HuH-7.5 (cell line): Measurements from ENCODE around the gene SRI.

ENCODE experiments used
- DNase-seq: peaks from one replicate; pipeline ENCODE4 v3.0.0; 2011; ENCODE audit warnings: low spot score

The SRI gene

DNA sequence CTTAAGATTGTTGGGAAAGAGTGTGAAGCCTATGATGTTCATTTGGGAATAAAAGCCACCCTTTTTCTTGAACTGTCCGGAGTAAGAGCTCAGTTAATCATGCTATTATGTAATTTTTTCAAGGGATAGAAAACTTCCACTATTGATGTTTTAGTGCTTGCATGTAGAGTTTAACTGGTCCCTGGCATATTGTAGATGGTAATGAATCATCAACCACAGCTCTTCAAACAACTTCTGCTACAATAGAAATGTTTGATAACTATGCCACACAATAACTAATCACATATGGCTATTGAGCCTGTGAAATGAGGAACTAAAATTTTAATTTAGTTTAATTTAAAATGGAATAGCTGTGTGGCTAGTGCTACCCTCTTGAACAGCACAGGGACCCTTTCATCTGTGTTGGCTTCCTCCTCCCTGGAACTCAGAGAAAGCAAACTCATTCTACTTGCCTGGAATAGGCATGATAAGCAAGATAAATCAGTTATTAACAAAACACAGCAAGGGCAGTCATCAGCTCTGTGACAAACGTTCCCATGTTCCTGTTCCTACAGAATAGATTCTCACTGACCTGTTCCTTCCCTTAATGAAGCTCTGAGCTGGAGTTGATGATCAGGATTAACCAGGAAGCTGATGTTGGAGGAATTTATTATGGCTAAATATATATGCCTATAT lies 4.9 kb upstream of the SRI start:
- no peak for DNase-seq

DNA sequence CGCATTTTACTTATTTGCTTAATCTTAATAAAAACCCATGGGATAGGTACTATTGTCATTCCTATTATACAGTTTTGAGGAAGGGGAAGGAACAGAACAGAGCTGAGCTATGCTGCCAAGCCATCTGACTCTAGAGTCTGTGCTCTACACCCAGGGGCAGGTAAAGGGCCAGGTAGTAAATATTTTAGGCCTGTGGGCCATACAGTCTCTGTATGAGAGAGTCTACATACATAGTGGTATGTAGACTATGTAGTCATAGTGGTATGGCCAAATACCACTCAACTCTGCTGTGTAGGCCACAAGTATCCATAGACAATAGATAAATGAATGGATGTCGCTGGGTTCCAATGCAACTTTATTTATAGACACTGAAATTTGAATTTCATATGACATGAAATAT lies 3.4 kb upstream of the SRI start:
- no peak for DNase-seq

DNA sequence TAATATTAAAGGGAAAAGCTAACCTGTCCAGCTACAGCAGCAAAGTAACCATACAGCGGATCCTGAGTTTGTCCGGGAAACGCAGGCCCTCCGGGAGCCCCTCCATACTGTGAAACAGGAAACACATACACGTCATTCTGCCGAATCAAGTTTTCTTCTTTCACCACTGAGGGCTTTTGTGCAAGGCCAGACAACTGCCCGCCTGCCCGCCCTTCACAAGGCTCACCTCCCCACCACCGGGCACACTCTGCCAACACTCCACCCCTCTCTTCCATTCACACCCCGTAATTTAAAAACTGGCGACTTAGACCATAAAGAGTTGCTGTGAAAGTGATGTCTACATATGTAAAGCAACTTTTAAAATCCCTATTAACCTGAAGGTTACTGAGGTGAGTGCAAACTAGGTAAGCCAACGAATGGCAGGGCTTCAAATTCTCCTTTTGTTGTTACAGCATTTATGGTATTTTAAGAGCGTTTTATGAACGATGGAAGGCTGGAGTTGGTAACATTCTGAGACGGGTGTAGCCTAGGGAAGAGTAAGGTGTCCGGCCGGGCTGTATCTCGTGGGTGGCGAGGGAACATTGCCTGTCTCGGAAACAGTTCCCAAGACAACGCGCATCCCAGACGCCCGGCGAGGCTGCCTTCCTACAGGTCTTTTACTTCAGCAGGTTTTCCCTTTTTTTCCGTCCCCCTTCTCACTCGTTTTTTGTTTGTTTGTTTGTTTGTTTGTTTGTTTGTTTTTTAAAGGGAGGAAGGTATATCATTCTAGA lies 817 bp downstream of the SRI start:
- DNase-seq, result no peak

DNA sequence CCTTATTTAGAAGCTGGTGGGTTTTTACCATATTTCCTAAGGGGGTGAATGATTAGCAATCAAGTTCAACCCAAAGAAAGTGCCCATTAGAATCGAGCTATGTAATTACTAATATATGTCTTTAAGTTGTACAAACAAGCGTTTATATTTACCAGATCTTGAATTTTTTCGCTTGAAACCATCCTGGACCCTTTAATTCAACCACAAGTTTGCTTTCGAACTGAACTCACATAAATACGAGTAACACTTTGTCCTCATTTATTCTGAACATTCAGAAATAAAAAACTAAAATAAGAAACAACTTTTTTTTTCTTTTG lies 1.5 kb downstream of the SRI start:
- no peak for DNase-seq

DNA sequence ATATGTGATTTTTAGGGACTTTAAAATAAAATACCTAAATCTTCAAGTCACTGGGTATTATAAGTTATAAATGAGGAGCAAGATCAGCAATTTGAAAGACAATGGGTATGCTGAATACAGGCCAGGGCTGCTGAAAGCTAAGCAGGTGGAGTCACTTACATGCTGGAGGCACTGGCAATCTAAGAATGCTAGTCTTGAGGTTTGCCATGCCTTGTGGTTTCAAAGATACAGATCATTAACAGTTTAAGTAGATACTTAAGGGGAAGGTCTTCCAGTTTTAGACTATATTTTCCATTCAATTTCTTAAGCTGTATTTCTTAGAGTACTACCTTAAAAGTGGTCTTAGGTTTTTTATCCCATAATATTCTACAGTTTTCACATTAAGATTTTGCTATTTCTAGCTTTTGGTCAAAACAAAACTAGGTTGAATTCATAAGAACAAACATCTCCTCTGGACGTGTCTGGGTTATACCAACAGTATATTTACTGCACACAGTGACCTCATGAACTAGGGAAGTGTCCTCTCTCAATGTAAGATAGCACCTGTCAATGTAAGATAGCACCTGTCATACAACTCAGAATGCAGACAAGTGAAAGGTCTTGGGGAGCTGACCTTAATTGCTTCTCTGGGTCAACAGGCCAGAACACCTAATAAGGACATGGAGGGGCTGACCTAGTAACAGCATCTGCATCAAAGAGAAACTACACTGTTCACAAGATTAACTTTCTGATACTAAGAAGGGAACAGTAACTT lies 2.0 kb downstream of the SRI start:
- no peak for DNase-seq

DNA sequence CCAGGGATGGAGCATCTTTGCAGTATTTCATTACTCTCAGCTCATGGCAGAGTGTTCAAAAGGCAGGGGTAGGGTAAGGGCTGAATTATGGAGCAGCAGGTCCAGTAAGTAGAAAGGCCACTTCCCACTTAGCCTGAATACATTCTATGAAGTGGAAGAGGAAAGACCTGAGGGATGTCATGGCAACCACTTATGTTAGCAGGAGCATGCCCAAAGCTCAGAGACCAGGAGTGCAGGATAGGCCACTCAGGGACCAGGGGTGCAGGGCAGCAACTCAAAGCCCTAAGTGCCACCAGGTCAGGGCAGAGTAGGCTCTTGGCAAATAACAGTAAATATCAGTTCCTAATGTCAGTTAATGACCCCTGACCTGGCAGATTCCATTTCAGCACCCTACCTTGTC lies 3.6 kb downstream of the SRI start:
- DNase-seq, result no peak

DNA sequence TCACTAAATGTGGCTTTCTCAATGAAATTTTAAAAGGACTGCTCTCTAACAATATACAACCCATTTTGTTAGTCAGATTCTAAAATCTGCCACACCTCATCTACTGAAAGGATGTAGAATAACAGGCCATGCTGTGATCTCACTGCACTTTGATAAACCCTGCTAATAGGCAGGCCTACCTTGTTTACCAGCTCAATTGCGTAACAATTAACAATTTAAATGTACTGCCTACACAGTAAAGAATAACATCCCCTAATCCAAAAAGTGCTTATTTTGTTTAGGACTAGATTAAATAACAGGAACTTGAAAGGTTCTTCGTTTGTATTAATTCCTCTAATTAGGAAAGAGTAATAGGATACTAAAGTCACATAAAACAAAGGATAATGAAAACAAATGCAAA lies 4.5 kb downstream of the SRI start:
- no peak for DNase-seq

DNA sequence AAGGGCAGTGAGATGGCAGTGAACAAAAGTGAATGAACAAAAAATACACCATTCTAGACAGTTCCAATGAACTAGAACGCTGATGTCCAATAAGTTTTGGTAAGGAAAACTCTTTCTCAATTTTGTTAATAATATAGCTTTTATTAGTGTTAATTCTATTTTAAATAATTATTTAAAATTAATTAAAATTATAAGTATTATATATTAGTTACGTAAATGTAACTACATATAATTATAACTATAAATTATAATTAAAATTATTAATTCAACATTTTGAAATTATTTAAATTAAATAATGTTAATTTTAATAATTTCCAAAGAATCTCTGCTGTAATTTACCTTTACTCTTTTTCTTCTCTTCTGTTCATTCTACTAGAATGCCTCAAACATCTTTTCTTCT lies 5.4 kb downstream of the SRI start:
- no peak for DNase-seq

DNA sequence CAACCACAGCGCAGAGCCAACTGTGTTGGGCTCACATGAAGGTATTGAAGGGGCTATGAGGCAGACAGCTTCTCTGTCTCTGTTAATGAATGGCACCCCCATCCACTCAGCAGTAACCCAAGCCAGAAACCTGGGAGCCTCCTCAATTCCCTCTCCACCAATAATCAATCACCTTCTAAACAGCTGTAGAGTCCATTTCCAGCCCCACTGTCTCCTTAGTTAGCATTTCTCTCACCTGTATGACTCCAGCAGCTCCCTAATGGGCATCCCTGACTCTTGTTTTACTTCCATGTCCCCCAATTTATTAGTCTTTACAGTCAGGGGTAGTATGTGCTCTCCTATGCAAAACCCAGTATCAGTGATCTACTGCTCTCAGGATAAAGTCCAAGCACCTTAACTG lies 6.9 kb downstream of the SRI start:
- no peak for DNase-seq

DNA sequence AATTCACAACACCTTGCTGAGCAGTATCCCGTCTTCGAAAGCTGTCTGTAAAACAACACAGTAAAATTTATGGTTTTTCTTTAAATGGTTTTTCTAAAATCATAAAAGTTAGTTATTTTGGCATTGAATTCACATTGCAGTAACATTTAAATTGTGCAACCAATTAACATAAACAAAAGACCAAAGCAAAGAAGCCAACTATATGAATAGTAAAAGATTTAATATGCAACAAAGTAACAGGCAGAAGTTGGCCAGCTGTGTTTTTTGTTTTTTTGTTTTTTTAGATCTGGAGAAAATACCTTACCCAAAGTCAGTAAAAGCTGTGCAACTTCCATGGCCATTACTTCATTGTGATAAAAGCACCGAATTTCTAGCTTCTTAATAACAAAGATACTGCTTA lies 11.3 kb downstream of the SRI start:
- DNase-seq, result no peak

DNA sequence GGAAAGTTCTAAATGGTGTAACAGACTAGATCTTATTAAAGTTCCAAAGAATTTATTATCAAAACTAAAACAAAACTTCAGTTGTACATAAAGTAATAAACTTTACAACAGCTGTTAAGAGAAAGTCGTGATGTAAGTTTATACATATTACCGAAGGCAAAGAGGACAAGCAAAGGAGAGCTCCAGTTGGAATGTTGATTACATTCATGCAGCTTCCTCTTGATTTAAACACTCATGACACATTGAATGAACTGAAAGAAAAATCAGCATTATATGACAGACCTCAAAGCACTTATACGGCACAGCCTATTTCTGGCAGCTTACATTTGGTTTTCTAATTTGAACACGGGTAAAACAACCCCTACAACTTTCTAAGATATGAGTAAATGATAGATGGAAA lies 13.6 kb downstream of the SRI start:
- no peak for DNase-seq

DNA sequence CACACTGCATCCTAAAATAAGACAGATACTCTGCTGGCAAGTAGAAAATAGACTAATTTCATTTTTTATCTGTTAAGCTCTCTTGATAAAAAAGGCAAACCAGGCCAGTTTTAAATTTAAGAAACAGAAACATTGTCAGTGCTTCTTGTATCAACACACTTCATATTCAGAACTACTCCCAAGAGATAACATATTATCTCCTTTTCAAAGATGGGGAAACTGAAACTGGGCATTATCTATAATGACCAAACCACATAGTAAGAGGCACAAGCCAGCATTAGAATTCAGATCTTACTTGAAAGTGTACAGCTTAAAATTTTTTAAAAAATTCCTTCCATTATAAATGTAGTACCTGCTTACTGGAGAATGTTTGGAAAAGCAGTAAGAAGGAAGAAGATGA lies 14.7 kb downstream of the SRI start:
- no peak for DNase-seq

DNA sequence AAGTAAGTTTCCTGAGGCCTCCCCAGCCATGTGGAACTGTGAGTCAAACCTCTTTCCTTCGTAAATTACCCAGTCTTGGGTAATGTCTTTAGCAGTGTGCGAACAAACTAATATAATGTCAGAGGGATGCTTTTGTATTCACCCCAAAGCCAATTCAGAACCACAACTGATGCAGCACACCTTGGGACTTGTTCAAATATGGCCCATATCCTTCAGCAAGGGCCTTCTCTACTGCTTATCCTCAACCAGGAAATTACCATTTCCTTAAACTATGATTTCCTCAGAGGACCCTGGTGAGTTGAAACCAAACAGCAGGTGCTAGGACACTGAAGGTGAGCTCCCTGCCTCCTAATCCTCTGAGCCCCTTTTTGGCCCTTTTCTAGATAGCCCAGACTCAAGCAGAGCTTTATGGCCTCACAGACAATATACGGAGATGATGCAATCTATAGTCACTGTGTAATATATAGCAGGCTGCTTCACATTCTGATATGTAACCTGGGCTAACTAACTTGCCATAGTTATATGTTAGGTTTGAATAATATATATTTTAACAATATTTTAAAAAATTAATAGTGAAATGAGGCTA lies 15.2 kb downstream of the SRI start:
- no peak for DNase-seq

DNA sequence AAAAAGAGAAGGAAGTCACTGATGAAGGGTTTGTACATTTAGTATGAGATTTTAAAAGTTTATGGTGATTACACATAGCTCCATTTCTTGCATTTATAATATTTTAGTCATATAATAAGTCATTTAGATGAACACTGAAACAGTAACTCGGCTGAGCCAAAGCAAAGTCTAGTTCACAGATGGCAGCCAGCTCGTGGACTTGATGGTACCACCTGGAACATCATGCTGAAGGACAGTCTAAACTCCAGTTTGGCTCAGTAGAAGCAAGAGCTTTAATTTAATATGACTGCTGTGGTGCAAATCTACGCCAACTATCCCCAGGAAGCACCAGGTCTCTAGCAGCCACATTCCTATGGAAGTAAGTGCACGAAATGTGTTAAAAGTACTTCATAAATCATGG lies 16.4 kb downstream of the SRI start:
- no peak for DNase-seq

DNA sequence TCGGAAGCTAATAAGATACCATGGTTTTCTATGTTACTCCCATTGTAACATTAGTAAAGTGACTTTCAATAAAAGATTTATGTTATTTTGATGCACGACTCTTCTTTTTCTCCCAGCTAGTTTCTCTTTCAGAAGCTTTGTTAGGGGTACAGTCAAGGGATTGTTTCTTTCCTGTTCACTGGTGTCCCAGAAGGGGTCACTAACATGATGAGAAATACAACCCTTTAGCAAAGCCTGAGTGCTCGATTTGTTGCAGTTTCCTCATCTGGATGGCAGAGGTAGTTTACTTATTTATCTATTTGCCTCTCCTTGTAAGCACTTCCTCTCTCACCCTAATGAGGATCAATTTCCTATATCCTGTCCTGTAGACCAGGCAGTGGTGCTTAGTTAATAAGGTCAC lies 17.0 kb downstream of the SRI start:
- no peak for DNase-seq

DNA sequence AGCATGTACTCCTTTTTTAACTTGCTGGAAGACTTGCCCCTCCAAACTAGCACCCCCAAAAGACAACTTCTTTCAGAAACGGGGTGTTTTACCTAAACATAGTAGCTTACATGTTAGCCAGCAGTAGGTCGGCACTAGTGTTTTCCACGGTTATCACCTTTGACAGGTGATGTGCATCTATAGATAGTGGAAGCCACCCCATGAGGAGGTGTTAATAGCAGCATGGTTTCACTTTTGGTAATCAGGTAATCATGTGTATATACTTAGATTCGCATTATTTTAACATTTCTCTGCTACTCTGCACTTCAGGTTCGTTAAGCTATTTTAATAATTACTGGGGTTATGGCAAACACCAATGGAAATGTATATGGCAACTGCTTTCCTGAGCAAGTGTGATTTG lies 17.6 kb downstream of the SRI start:
- no peak for DNase-seq

DNA sequence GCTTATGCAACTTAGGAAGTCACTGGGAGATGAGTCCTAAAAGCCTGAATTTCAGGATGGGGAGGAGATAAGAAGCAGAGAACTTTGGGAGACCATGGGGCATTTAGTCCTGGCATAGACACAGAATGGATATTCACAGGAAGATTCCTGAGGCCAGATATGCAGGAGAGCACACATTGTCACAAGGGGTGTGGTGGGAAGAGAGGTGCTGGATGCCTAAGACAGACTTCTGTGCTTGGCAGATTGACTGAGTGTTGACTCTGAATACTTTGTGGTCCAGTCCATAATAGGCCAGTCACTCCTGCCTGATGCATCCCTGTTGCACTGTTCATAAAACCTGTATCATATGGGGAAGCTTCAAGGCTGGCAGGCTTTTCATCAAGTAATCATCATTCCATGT lies 18.5 kb downstream of the SRI start:
- DNase-seq, result no peak

DNA sequence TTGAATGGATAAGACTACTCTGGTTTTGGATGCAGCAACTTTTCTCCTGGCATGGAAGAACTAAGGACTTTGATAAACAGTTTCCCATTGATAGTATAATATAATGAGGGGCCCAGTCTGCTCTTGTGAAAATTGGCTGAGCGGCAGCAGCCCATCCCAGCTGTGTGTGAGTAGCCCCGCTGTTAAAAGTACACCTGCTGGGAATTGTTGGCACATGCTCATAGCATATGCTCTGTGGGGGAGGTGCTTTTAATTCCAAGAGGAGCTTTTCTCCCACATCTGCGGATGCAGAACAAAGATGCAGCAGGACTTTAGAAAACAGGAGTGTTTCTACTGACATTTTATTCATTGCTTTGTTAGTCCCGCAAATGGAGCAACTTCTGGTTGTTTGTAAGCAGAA lies 19.0 kb downstream of the SRI start:
- no peak for DNase-seq

DNA sequence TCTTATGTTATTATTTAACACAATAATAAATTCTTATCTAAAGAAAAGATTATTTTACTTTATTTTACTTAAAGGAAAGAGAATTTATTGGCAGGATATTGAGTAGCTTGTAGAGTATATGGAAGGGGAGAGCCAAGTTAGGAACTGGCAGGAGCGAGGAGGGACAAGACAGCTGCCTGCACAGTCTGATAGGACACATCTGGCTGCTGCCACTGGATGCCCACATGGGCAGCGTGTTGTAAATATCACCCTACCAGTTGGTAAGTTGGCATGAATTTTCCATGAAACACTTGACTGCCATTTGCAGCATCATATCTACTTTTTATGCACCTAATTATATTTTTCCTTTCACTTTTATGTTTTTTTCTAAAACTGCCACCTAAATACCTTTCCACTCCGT lies 19.6 kb downstream of the SRI start:
- no peak for DNase-seq

DNA sequence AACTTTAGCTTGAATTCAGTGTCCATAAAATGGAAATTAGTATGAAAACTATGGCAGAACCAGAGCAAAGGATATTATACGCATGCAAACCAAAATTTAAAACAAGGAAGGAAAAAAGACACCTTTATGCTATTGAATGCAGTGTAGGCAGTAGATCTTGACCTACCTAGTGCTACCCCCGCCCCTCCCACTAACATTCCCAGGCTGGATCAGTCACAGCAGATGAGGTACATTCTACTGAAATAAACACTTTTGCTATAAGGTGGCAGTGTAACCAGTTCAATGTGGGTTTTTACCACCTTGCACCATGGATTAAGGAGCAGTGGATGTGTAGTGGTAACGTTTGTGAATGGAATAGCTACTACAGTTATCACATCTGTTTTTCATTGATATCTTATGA lies 27.9 kb downstream of the SRI start:
- DNase-seq, result no peak

DNA sequence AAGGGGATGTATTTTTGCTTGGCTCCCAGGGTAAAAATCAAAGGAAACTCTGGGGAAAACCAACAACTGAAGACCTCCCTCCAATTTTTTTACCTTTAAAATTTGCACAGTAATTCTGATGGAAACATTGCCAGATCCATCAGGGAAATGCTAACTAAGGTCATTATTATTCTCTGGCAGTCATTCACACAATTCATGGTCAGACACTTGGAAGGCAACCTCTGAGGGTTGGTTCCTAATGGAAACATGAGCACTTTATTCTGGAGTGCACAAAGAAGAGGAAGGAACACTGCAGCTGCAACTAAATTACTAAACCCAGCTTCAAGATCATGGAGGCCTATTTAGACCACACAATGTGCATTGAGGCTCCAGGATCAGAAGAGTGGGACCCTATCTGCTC lies 34.2 kb downstream of the SRI start:
- DNase-seq, result no peak

DNA sequence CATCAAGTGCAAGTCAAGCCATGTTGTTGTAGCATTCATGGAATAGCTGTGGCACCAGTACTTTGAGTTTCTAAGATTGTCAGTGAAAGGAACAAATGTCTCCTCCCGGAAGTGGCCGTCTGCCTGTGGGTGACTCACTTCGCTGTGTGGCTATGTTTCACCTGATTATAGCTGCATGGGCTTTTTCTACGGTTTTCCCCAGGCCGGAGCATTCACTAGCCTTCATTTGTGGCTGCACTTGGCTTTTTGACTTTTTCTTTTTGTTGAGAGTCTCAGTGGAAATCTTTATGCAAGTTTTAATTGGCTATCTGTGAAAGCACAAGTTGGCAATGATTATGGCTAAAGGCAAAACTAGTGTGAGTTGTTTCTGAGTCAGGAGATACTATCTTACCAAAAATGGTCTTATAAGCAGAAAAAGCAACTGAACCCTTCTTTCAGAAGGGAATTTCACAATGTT lies 35.0 kb downstream of the SRI start:
- DNase-seq, result no peak

DNA sequence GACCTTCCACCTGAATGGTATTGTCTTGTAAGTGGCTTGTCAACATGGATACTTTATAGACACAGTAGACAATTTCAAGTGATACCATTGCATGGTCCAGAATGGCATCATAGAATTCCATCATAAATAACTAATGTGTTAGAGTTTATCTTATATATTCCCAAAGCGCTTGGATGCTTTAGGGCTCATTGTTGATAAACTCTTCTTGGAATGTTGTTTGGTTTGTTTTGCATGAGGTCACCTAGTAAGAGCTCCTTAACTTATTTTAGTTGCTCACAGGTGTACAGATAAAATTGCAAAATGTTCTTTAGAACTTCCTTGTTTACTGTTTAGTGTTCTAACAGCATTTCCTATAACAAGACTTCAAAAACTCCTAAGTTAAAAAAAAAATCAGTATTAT lies 36.8 kb downstream of the SRI start:
- no peak for DNase-seq
